HG03097 (cell line): ENCODE measurements around the gene MPP4.

Experiments used
- ATAC-seq: cut with Tn5 transposase; IDR thresholded peaks from one replicate; pipeline ENCODE4 v1.9.1; 2021; ENCODE audit not compliant: unreplicated experiment, low FRiP score

The MPP4 gene

DNA sequence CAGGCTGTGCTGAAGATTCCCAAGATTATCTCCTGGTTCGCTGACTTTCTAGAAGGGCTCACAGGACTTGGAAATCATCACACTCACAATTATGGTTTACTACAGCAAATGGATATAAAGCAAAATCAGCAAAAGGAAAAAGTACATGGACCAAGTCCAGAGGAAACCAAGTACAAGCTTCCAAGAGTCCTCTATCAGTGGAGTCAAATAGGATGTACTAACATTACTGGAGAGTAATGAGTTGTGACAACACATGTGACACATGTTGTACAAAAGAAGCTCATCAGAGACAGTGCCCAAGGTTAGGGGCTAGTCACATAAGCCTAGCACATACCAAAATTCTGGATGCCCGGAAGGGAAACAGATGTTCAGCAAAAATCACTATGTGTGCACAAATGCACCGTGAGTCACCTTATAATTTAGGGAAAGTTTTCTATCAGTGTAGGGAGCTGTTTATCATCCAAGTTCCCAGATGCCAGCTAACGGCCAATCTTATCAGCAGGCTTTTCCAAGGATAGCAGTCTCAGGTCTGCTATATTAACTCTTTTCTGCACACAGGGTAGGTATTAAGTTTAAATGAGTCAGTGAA, 64.7 kb downstream of the MPP4 start:
- ATAC-seq = no peak

DNA sequence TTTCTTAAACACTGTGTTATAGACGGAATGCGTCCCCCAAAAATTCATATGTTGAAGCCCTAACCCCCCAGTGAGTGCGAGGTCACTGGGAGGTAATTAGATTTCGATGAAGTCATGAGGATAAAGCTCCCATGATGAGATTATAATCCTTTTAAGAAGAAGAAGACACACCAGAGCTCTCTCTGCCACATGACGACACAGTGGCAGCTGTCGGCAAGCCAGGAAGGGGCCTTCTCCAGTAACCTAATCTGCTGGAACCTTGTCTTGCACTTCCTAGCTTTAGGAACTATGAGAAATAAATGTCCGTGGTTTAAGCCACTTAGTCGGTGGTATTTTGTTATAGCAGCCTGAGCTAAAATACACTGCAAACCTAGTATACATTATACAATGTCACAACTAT, 67.4 kb downstream of the MPP4 start:
- ATAC-seq = no peak

DNA sequence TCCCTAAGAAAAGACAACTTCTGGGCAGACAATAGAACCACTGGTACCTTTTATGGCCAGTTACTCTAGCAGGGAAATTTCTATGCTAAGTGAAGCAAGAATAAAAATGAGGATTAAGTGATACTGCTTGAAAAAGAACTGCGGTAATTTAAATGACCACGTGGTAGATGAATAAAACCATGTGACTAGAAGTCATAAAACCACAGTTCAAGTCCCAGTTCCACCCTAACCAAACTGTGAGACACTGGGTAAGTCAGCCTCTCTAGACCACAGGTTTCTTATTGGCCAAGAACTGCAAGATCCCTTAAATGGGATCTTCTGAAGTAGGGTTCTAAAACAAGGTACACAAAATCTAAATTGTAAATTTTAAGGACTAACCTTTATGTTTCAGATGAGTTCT, 67.9 kb downstream of the MPP4 start:
- ATAC-seq = no peak

- ATAC-seq = no peak
Observed at GRCh38 chr2:201628545-201628944, 69.9 kb downstream of the MPP4 start.

DNA sequence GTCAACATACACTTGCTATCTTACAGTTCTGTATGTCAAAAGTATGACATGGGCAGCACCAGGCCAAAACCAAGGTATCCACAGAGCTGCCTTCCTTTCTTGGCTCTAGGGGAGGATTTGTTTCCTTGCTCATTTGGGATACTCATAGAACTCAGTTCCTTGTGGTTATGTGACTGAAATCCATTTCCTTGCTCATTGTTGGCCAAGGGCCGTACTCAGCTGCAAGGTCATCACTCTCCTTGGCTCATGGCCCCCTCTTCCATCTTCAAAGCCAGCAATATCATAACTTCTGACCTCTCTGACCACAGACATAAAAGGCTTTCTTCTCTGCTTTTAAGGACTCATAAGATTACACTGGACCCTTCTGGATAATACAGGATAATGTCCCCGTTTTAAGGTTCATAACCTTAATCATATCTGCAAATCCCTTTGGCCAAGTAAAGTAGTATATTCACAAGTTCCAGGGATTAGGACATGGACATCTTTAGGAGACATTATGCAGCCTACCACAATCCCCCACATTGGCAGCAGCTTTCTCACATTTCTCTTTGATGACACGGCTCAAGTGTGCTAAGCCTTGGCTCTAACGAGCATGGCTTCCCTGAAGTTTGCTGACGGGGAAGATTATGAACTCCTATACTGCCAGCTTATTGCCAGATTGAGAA, 76.0 kb downstream of the MPP4 start:
- ATAC-seq = no peak

DNA sequence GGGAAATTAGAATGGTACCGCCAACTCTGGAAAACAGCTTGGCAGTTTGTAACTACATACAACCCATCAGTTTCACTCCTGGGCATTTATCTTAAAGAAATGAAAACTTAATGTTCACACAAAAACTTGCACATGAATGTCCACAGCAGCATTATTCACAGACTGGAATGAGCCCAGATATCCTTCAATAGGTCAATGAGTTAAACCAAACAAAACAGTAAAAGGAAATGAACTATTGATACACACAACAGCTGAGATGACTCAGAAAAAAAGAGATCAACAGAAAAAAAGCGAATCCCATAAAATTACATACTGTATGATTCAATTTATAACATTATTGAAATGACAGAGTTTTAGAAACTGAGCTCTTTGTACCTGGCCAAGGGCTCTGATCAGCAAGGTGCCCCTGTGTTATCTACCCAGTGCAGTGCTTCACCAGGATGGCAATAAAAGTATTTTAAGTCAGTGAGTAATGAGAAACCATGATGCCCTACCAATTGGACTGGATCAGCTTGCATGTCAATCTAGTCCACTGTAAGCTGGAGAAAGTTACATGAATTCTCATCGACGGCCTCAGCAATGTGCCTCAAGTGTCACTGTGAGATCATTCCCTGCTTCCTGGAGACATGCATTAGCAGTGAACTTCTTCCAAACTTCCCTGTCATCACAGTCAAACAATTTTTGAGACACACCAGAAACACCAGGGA, 77.0 kb downstream of the MPP4 start:
- ATAC-seq = no peak

DNA sequence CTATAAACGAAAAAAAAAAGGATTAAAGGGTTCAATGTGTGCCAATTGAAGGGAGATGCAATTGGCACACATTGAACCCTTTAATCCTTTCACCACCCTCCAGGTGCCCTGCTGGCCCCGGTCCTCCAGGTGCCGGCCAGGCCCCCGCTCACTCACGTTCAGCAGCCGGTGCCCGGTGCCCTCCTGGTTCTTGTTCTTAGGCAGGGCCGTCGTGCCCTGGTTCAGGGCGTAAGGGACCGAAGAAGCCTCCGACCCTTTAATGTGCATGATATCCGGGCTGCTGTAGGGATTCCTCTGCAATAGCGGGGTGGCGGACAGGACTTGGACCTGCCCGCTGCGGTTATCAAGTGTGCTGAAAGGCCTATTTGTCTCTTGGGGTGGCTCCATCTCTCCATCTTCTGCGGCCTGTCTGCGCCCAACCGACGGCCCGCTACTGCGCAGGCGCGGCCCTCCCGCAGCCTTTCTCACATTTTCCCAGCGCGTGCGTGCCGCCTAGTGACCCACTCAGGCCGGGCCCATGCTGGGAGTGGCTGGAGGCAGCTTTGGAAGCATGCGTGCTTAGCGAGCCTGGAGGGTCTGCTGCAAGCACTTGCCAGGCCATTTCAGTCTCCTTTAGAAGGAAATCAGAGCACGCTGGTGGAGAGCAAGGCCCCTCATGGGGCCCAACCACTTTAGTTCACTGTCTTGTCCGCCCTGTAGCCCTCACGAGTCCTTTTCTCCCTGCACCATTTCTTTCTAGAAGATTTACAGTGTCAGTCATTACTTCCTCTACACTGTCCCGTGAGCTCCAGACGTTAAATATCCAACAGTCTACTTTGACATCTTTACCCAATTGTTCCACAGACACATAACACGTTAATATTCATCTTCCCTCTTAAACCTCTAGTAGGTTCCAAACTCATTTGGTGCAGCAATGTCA, 79.4 kb downstream of the MPP4 start:
- no peak for ATAC-seq

DNA sequence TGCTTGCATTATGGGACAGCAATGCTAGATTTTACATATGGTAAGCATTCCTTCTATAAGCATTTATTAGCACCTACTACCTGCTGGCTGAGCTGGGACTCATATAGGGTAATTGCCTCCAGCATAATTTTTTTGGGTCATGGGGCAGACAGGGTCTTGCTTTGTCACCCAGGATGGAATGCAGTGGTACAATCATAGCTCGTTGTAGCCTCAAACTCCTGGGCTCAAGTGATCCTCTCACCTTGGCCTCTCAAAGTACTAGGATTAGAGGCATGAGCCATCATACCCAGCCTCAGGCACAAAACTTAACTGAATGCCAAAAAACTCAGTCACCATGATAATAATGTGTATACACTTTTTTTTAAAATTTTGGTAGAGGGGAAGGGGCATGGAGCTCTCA, 90.4 kb downstream of the MPP4 start:
- no peak for ATAC-seq

- no peak for ATAC-seq
Observed at GRCh38 chr2:201607568-201607967, 90.9 kb downstream of the MPP4 start.

- ATAC-seq = no peak
Observed at GRCh38 chr2:201600906-201601305, 97.5 kb downstream of the MPP4 start.

DNA sequence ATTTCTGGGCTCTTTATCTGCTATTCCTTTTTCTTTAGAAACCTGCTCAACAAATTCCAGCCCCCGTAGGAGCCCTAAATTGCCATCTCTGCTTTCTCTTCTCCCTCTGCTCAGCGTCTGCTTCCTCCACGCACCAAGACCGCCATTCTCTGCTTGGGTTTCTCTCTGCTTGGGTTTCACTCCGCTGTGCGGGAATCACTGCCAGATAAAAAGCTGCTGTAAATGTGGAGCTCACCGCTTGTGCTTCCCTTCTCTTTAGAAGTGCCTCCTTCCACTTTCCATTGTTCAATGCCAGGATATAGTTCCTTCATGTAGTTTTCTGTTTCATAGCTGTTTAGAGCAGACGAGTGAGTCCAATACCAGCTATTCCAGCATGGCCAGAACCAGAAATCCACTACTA, 101.0 kb downstream of the MPP4 start:
- ATAC-seq = no peak
